ENCODE results near the gene LYPD1. TPM values are rescaled to one million over a fixed set of nuclear protein-coding genes. Genes with fewer than 3 reads are reported as not detected.

The LYPD1 gene
- total and polyA plus RNA-seq, 9 of the 15 experiments (the other 6 are each of a cell fraction or from before 2014, with no cell fraction given), result not detected

DNA sequence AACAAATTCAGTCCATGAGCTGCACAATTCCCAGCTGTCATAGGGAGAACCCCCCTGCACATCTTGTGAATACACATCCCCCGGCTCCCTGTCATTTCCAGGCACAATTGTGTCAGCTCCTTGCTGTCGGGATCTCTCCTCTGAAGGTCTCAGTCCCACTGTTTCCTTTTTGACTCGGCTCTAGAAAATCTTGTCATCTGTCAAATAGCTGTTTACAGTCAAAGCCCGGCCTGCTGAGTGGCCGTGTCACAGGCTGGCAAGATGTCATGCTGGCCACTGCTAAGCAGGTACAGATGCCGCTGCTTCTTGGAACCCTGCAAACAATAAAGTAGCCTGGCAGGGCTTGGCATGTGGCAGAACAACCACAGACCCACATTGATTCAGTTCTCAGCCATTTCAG lies 61.7 kb downstream of the LYPD1 start:
- BruUV-seq (replicated peaks), result no TSS peak
- Histone ChIP-seq H3K9me3 (replicated peaks; ENCODE audit: control insufficient read depth, insufficient read depth, low read depth, low read length) (no peaks in the 10 kb centered on the region), H3K4me3 (no peak overlapping the region), H3K4me1 (replicated peaks in 1 of 2; ENCODE audit: control insufficient read depth in 2 of 2, insufficient read depth in 2 of 2, low read length in 2 of 2) (no peaks in the 10 kb centered on the region), H3K79me2 (ENCODE audit: control insufficient read depth, insufficient read depth, low read length) (no peaks in the 10 kb centered on the region), H3K27me3 (ENCODE audit: control insufficient read depth in 2 of 2, insufficient read depth in 2 of 2, low read length in 2 of 2) (no peaks in the 10 kb centered on the region), H3K9me1 (ENCODE audit: control insufficient read depth, insufficient read depth, low read length) (no peaks in the 10 kb centered on the region), H3K4me2 (ENCODE audit: insufficient read depth, low read length) (no peak overlapping the region), H4K20me1 (replicated peaks; ENCODE audit: control insufficient read depth, insufficient read depth, low read length) (no peaks in the 10 kb centered on the region), H3K9ac (ENCODE audit: insufficient read depth in 1 of 2, low read depth in 2 of 2, low read length in 2 of 2) (no peak overlapping the region), H2AFZ (ENCODE audit: low read depth, low read length) (no peak overlapping the region), H3K27ac (ENCODE audit: extremely low read depth, low read depth, low read length) (no peak overlapping the region), H3K36me3 (ENCODE audit: control insufficient read depth, insufficient read depth, low read length) (no peaks in the 10 kb centered on the region)
- in situ Hi-C loops (cut with MboI) (no loop called here), intact Hi-C loops (cut with micrococcal nuclease) (no loop called here)
- POLR2A ChIA-PET, result interaction anchor here (0.6 kb wide), 1 partner anchor 124 kb away, joined by 5 read pairs; no protein-coding TSS in a partner anchor
- TF ChIP-seq BDP1 (IDR thresholded peaks at IDR 0.05; ENCODE audit: insufficient read depth, insufficient read length) (no peak), PTTG1 (tag; IDR thresholded peaks at IDR 0.05; ENCODE audit: low read depth) (no peak), ARID3A (IDR thresholded peaks at IDR 0.05; ENCODE audit: borderline replicate concordance, low read depth, low read length) (no peak), SNIP1 (IDR thresholded peaks at IDR 0.05; ENCODE audit: low read depth) (no peak), ID3 (CRISPR knock-in tag; IDR thresholded peaks at IDR 0.05) (no peak), ID3 (tag; IDR thresholded peaks at IDR 0.05) (no peak), MECOM (CRISPR knock-in tag; IDR thresholded peaks at IDR 0.05) (no peak), ZSCAN29 (IDR thresholded peaks at IDR 0.05) (no peak), ZNF224 (CRISPR knock-in tag; IDR thresholded peaks at IDR 0.05) (no peak), BACH1 (tag; IDR thresholded peaks at IDR 0.05) (no peak), FOXA1 (IDR thresholded peaks at IDR 0.05; ENCODE audit: borderline replicate concordance) (no peak), PHF8 (IDR thresholded peaks at IDR 0.05; ENCODE audit: borderline replicate concordance, low read length) (no peak), MTA3 (IDR thresholded peaks at IDR 0.05; ENCODE audit: borderline replicate concordance) (no peak), ZNF134 (CRISPR knock-in tag; conservative IDR thresholded peaks at IDR 0.05) (no peak), SRSF7 (optimal IDR thresholded peaks at IDR 0.05; ENCODE audit: low read depth, low read length) (no peak), RBM22 (IDR thresholded peaks at IDR 0.05; ENCODE audit: low read depth, low read length, poor library complexity, severe bottlenecking) (no peak), ZKSCAN1 (IDR thresholded peaks at IDR 0.05; ENCODE audit: low read depth, low read length) (no peak), BRCA1 (IDR thresholded peaks at IDR 0.05) (no peak), BRCA1 (CRISPR knock-in tag; IDR thresholded peaks at IDR 0.05) (no peak), ZNF785 (CRISPR knock-in tag; IDR thresholded peaks at IDR 0.05) (no peak)
- CTCF ChIA-PET (ENCODE audit: low intra/inter-chr PET ratio), result no interaction called here
- FAIRE-seq, result no peak
- ATAC-seq, result no peak
- DNase-seq (ENCODE audit: extremely low read depth in 1 of 4, low spot score in 3 of 4), result no peak
- WGBS (ENCODE audit: insufficient coverage, low coverage, missing lambda C conversion rate), result 0% methylated on average over 5 of the region's 6 CpGs
